Adrenal gland (tissue), 12 donors: Measurements from ENCODE around the gene CAMTA1. TPM values are rescaled to one million over a fixed set of nuclear protein-coding genes. Genes with fewer than 3 reads are reported as not detected.

Source experiments
- DNase-seq, 7 donors: peaks; one replicate each; pipeline ENCODE4 v3.0.0-alpha.2; 2019 to 2020
- H3K27ac ChIP-seq, 5 donors: fragments of 200-600 bp; sonication (generic) in 4 of 5; 1 replicate in 3 of 5; 2 replicates in 2 of 5; pipeline versions ENCODE4 v1.5.1 to v1.8.0; 2016 to 2020; ENCODE audit warnings: mild to moderate bottlenecking in 1 of 5
- H3K27me3 ChIP-seq: fragments of 200-600 bp; 2 replicates; pipeline ENCODE4 v1.8.0; 2021
- H3K36me3 ChIP-seq, 2 donors: fragments of 200-600 bp; replicated peaks in 1 of 2; 1 replicate in 1 of 2; 2 replicates in 1 of 2; pipeline versions ENCODE4 v1.5.1 to v1.8.0; 2018 to 2022
- H3K4me1 ChIP-seq, 2 donors: fragments of 200-600 bp; replicated peaks in 1 of 2; 1 replicate in 1 of 2; 2 replicates in 1 of 2; pipeline versions ENCODE4 v1.5.1 to v1.8.0; 2018 to 2021
- H3K4me3 ChIP-seq, 4 donors: fragments of 200-600 bp; sonication (generic) in 3 of 4; one replicate each; pipeline ENCODE4 v1.5.1; 2016 to 2018
- H3K9me3 ChIP-seq, 3 donors: fragments of 200-600 bp; sonication (generic) in 1 of 3; replicated peaks in 1 of 3; 1 replicate in 2 of 3; 2 replicates in 1 of 3; pipeline versions ENCODE4 v1.5.1 to v1.8.0; 2016 to 2021
- CTCF ChIP-seq, 6 experiments: fragments of 450-650 bp in 4 of 6; fragments of 200-600 bp in 2 of 6; sonication (generic) in 1 of 6; IDR thresholded peaks; 1 replicate in 5 of 6; 2 replicates in 1 of 6; pipeline versions ENCODE4 v1.5.1 to v1.8.0; 2016 to 2021; ENCODE audit warnings: antibody characterized with exemption in 6 of 6, mild to moderate bottlenecking in 2 of 6, moderate library complexity in 1 of 6
- POLR2A ChIP-seq, 2 donors: fragments of 450-650 bp; IDR thresholded peaks; one replicate each; pipeline ENCODE4 v1.6.1; 2017; ENCODE audit warnings: antibody characterized with exemption in 2 of 2, mild to moderate bottlenecking in 2 of 2, moderate library complexity in 1 of 2
- WGBS, 4 donors: extraction: QIAGEN DNeasy Blood & Tissue Kit in 2 of 4; methylation state at CpG; one replicate each; pipeline versions ENCODE4 v1.1.5 to v1.1.7; 2013 to 2017; 5-methylcytosine and 5-hydroxymethylcytosine counted together
- intact Hi-C, 2 donors: fragments of 100-400 bp; cut with DNase I; formaldehyde crosslinking; loops; one replicate each; pipeline versions ENCODE4 v1.14.1 to v1.15.0; 2022 to 2023
- polyA plus RNA-seq, 3 donors: library from polyadenylated mRNA; stranded (reverse); fragments of 200-250 nt in 2 of 3; fragments of 350-450 nt in 1 of 3; fragmentation: Illumina TruSeq in 1 of 3; extraction: RNeasy Lipid Tissue Mini Kit (QIAGEN cat#74804) in 1 of 3; gene quantifications; one replicate each; pipeline ENCODE4 v1.2.3, GENCODE V29; 2013 to 2014
- total RNA-seq, 9 donors: library from RNA; depleted of rRNA in 4 of 9; stranded (reverse); fragments of >200 nt in 4 of 9; fragments of 120-200 nt in 1 of 9; fragmentation: NEBNext Ultra II Directional in 1 of 9; extraction: Animal tissue kit (Norgen Biotek cat#: 25700) in 1 of 9; gene quantifications; one replicate each; pipeline versions ENCODE4 v1.1.0 to v1.2.4, GENCODE V29; 2013 to 2023
- donor health status: healthy with polysubstance abuse.
- donor health status: Bipolar disorder and iron deficiency.
- donor health status: DM: yes; HTN: yes; CAD: no.
- donor health status: DM: no; HTN: no; CAD: no.
- donor health status: DM: no; HTN: no; CAD: no.
- donor health status: DM: yes; HTN: yes; CAD: no.

Gene CAMTA1
- total and polyA plus RNA-seq, 12 donors: 62.9 to 141 (median 96.9) TPM

GRCh38 chr1:7174561-7174960 lies 389.3 kb downstream of the CAMTA1 start:
- Histone ChIP-seq H3K4me1 (no peaks in the 10 kb centered on the region), H3K36me3 (no peaks in the 10 kb centered on the region), H3K27me3 (no peaks in the 10 kb centered on the region), H3K4me3 (no peak overlapping the region), H3K27ac (no peak overlapping the region), H3K9me3 (no peaks in the 10 kb centered on the region)
- intact Hi-C loops: no loop called here
- DNase-seq: peak in 1 of 7 donors; percentile 28
- TF ChIP-seq POLR2A (IDR thresholded peaks at IDR 0.05) (no peak), CTCF (IDR thresholded peaks at IDR 0.05) (no peak)
- WGBS, 4 donors: 77 to 93% (median 86%) methylated on average over 11 to 12 of the region's 12 CpGs

- WGBS, 4 donors: 85 to 91% (median 87%) methylated on average over 11 to 15 of the region's 15 CpGs
- TF ChIP-seq POLR2A (IDR thresholded peaks at IDR 0.05) (no peak), CTCF (IDR thresholded peaks at IDR 0.05) (no peak)
Observed at GRCh38 chr1:7174980-7175906, 390.0 kb downstream of the CAMTA1 start.

GRCh38 chr1:7177021-7177420 lies 391.8 kb downstream of the CAMTA1 start:
- 77 to 92% (median 87%) methylated on average over 3 of the region's 3 CpGs for WGBS, 4 donors
- H3K9me3 ChIP-seq: no peaks in the 10 kb centered on the region
- no peaks in the 10 kb centered on the region for H3K4me1 ChIP-seq
- no peak overlapping the region for H3K4me3 ChIP-seq
- intact Hi-C loops: no loop called here
- H3K27ac ChIP-seq: no peak overlapping the region
- no peak for DNase-seq
- no peaks in the 10 kb centered on the region for H3K36me3 ChIP-seq
- no peak for TF ChIP-seq POLR2A (IDR thresholded peaks at IDR 0.05)
- no peak for TF ChIP-seq CTCF (IDR thresholded peaks at IDR 0.05)
- H3K27me3 ChIP-seq: no peaks in the 10 kb centered on the region

More at GRCh38 chr1:7174980-7175906, 390.0 kb downstream of the CAMTA1 start:
- Histone ChIP-seq H3K36me3 (no peaks in the 10 kb centered on the region), H3K27me3 (no peaks in the 10 kb centered on the region), H3K27ac (no peak overlapping the region), H3K9me3 (no peaks in the 10 kb centered on the region), H3K4me1 (no peaks in the 10 kb centered on the region), H3K4me3 (no peak overlapping the region)
- intact Hi-C loops: no loop called here
- peak in 1 of 7 donors; percentile 41 for DNase-seq

- 56 to 72% (median 65%) methylated on average over 9 of the region's 9 CpGs for WGBS, 4 donors
- no peak for DNase-seq
- Histone ChIP-seq H3K9me3 (no peaks in the 10 kb centered on the region), H3K36me3 (no peaks in the 10 kb centered on the region), H3K27ac (no peak overlapping the region), H3K27me3 (no peaks in the 10 kb centered on the region), H3K4me3 (no peak overlapping the region), H3K4me1 (no peaks in the 10 kb centered on the region)
- TF ChIP-seq POLR2A (IDR thresholded peaks at IDR 0.05) (no peak), CTCF (IDR thresholded peaks at IDR 0.05) (no peak)
- intact Hi-C loops: no loop called here
Observed at GRCh38 chr1:7177438-7178146, 392.3 kb downstream of the CAMTA1 start.
